H1 (cell line): ENCODE results near the gene CTNND2.

ENCODE experiments used
- BACH1 ChIP-seq: IDR thresholded peaks from 2 replicates; pipeline ENCODE4 v1.6.1; 2012; ENCODE audit warnings: low read length, improper control_type of control experiment
- BCL11A ChIP-seq, 2 experiments: IDR thresholded peaks; one replicate each; pipeline ENCODE4 v1.6.1; 2011; ENCODE audit warnings: low read depth in 2 of 2, low read length in 2 of 2, mild to moderate bottlenecking in 2 of 2
- CTCF ChIP-seq, 3 experiments: IDR thresholded peaks; 1 replicate in 2 of 3; 2 replicates in 1 of 3; pipeline versions ENCODE4 v1.5.1 to v1.6.1; 2011; ENCODE audit warnings: low read length in 3 of 3, mild to moderate bottlenecking in 3 of 3, inconsistent platforms in 2 of 3, low read depth in 1 of 3, moderate library complexity in 1 of 3; ENCODE audit not compliant: insufficient read depth in 1 of 3; ENCODE audit errors: control extremely low read depth in 1 of 3
- EP300 ChIP-seq, 2 experiments: IDR thresholded peaks; 1 replicate in 1 of 2; 2 replicates in 1 of 2; pipeline ENCODE4 v1.6.1; 2011 to 2012; ENCODE audit warnings: low read depth in 2 of 2, low read length in 2 of 2, mild to moderate bottlenecking in 2 of 2, borderline replicate concordance in 1 of 2, inconsistent platforms in 1 of 2, moderate library complexity in 1 of 2
- EZH2 ChIP-seq: fragments of 200-600 bp; sonication (generic); IDR thresholded peaks from 2 replicates; pipeline ENCODE4 v1.7.1; 2012; ENCODE audit warnings: low read depth, mild to moderate bottlenecking, moderate library complexity, low read length, inconsistent platforms; ENCODE audit not compliant: severe bottlenecking
- GABPA ChIP-seq: IDR thresholded peaks from 2 replicates; pipeline ENCODE4 v1.6.1; 2011; ENCODE audit warnings: mild to moderate bottlenecking, low read length, moderate library complexity, borderline replicate concordance; ENCODE audit not compliant: insufficient read depth
- GTF2F1 ChIP-seq: IDR thresholded peaks from 2 replicates; pipeline ENCODE4 v1.6.1; 2012; ENCODE audit warnings: low read depth, low read length, improper control_type of control experiment, borderline replicate concordance
- HDAC6 ChIP-seq: IDR thresholded peaks from one replicate; pipeline ENCODE4 v1.7.1; 2012; ENCODE audit warnings: low read depth, mild to moderate bottlenecking, inconsistent platforms, low read length, moderate library complexity
- JUN ChIP-seq: IDR thresholded peaks from 2 replicates; pipeline ENCODE4 v1.6.1; 2011; ENCODE audit warnings: low read depth, mild to moderate bottlenecking, improper control_type of control experiment, low read length
- POLR2A ChIP-seq, 2 experiments: IDR thresholded peaks; 1 replicate in 1 of 2; 2 replicates in 1 of 2; pipeline ENCODE4 v1.6.1; 2011; ENCODE audit warnings: low read depth in 2 of 2, low read length in 2 of 2, mild to moderate bottlenecking in 2 of 2; ENCODE audit errors: control extremely low read depth in 1 of 2
- POLR2AphosphoS5 ChIP-seq: IDR thresholded peaks from 2 replicates; pipeline ENCODE4 v1.6.1; 2011; ENCODE audit warnings: low read depth, low read length
- RBBP5 ChIP-seq: IDR thresholded peaks from 2 replicates; pipeline ENCODE4 v1.7.1; 2012; ENCODE audit warnings: low read depth, mild to moderate bottlenecking, inconsistent platforms, low read length, moderate library complexity, borderline replicate concordance
- SP4 ChIP-seq: IDR thresholded peaks from 2 replicates; pipeline ENCODE4 v1.6.1; 2012; ENCODE audit warnings: low read length, inconsistent platforms
- YY1 ChIP-seq: IDR thresholded peaks from 2 replicates; pipeline ENCODE4 v1.6.1; 2011; ENCODE audit warnings: low read depth, mild to moderate bottlenecking, low read length

GRCh38 chr5:11378461-11378860, 525.8 kb downstream of the CTNND2 start:
- TF ChIP-seq POLR2A (IDR thresholded peaks at IDR 0.05; ENCODE audit: control extremely low read depth in 1 of 2, low read depth in 2 of 2, low read length in 2 of 2) (no peak), RBBP5 (no peak), CTCF (IDR thresholded peaks at IDR 0.05; ENCODE audit: control extremely low read depth in 1 of 3, insufficient read depth in 1 of 3, low read depth in 1 of 3, low read length in 3 of 3) (no peak), EP300 (IDR thresholded peaks at IDR 0.05; ENCODE audit: borderline replicate concordance in 1 of 2, low read depth in 2 of 2, low read length in 2 of 2) (no peak), GABPA (no peak), HDAC6 (no peak), SP4 (no peak), JUN (no peak), EZH2 (no peak), BCL11A (IDR thresholded peaks at IDR 0.05; ENCODE audit: low read depth in 2 of 2, low read length in 2 of 2) (no peak), POLR2AphosphoS5 (no peak), BACH1 (no peak), GTF2F1 (no peak), YY1 (no peak)
